ENCODE measurements around the gene SNU13.
"Not testable (repeated sequence)": the region's sequence is repeated elsewhere in the genome, so short reads cannot be mapped to it uniquely, and the experiment has no call there.

Gene SNU13

DNA sequence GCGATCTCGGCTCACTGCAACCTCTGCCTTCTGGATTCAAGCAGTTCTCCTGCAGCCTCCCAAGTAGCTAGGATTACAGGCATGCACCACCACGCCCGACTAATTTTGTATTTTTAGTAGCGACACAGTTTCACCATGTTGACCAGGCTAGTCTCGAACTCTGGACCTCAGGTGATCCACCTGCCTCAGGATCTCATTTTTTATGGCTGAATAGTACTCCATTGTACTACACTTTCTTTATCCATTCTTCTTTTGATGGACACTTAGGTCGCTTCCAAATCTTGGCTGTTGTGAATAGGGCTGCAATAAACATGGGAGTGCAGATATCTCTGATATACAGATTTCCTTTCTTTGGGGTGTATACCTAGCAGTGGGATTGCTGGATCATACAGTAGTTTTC is 46.8 kb downstream of the SNU13 start:
- DNase-seq (ENCODE audit: low read depth in 3 of 3), result no peak

DNA sequence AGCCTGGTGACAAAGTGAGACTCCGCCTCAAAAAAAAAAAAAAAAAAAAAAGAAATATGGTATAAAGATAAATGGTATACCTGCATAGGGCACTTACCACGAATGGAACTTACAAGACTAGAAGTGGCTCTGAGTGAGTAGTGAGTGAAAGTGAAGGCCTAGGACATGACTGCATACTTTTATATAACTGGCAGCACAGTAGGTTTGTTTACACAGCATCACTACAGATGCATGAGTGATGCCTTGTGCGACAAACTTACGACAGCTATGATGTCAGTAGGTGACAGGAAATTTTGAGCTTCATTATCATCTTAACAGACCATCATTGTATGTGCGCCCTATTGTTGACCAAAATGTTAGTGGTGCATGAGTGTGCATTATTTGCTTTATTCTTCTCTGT is 49.9 kb downstream of the SNU13 start:
- no peak for DNase-seq (ENCODE audit: low read depth in 3 of 3)

DNA sequence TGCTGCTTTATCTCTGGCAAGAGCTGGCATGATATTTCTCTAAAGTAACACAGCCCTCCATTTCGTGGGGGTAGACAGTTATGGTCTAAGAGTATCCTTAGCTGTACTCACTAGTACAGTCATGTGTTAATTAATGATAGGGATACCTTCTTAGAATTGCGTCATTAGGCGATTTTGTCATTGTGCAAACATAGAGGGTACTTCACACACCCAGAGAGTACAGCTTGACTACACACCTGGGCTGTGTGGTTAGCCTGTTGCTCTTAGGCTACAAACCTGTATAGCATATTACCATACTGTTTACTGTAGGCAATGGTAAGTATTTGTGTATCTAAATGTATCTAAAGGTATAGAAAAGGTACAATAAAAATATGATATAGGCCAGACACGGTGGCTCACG is 50.5 kb downstream of the SNU13 start:
- no peak for DNase-seq (ENCODE audit: low read depth in 3 of 3)

DNA sequence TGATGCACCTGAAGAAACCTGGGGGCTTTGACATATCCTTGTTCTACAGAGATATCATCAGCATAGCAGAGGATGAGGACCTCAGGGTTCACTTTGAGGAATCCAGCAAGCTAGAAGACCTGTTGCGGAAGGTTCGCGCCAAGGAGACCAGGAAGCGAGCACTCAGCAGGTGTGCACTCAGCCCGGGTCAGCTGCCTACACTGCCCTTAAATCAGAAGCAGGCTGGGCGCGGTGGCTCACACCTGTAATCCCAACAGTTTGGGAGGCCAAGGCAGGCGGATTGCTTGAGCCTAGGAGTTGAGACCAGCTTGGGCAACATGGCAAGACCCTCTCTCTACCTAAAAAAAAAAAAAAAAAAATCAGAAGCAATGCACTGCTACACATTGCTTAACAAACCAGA is 51.0 kb downstream of the SNU13 start:
- DNase-seq (ENCODE audit: low read depth in 3 of 3), result not testable (repeated sequence)

DNA sequence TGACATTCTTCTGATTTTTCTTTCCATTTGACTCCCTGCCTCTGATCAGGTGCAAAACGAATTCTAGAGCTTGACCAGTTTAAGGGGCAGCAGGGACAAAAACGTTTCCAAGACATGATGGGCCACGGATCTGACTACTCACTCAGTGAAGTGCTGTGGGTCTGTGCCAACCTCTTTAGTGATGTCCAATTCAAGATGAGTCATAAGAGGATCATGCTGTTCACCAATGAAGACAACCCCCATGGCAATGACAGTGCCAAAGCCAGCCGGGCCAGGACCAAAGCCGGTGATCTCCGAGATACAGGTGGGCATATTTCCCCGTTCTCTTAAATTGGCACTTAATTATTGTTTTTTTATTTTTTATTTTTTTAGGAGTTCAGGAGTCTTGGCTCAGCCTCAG is 52.2 kb downstream of the SNU13 start:
- no peak for DNase-seq (ENCODE audit: low read depth in 3 of 3)

DNA sequence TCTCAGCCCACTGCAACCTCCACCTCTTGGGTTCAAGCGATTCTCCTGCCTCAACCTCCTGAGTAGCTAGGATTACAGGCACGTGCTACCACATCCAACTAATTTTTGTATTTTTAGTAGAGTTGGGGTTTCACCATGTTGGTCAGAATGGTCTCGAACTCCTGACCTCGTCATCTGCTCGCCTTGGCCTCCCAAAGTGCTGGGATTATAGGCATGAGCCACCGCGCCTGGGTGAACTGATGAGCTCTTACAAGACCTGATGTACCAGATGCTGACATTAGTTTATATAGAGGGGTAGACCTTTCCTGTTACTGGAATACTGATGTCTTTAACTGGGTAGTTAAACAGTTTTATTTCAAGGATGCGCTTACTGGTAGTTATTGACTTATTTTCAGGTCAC is 54.1 kb downstream of the SNU13 start:
- DNase-seq (ENCODE audit: low read depth in 3 of 3), result not testable (repeated sequence)

DNA sequence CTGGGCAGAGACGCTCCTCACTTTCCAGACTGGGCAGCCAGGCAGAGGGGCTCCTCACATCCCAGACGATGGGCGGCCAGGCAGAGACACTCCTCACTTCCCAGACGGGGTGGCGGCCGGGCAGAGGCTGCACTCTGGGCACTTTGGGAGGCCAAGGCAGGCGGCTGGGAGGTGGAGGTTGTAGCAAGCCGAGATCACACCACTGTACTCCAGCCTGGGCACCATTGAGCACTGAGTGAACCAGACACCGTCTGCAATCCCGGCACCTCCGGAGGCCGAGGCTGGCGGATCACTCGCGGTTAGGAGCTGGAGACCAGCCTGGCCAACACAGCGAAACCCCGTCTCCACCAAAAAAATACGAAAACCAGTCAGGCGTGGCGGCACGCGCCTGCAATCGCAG is 57.1 kb downstream of the SNU13 start:
- DNase-seq (ENCODE audit: low read depth in 3 of 3), result not testable (repeated sequence)

DNA sequence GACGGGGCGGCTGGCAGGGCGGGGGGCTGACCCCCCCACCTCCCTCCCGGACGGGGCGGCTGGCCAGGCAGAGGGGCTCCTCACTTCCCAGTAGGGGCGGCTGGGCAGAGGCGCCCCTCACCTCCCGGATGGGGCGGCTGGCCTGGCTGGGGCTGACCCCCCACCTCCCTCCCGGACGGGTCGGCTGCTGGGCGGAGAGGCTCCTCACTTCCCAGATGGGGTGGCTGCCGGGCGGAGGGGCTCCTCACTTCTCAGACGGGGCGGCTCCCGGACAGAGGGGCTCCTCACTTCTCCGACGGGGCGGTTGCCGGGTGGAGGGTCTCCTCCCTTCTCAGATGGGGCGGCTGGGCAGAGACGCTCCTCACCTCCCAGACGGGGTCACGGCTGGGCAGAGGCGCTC is 57.6 kb downstream of the SNU13 start:
- DNase-seq (ENCODE audit: low read depth in 3 of 3), result not testable (repeated sequence)

DNA sequence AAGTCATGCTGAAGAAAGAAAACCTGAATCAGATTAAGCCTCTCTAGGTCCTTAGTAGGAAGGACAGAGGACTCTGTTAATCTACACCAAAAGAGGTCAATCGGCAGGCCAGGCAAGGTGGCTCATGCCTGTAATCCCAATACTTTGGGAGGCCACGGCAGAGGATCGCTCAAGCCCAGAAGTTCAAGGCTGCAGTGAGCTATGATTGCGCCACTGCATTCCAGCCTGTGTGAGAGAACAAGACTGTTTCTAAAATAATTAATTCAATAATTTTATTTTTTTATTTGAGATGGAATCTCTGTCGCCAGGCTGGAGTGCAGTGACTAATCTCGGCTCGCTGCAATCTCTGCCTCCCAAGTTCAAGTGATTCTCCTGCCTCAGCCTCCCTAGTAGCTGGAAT is 63.1 kb downstream of the SNU13 start:
- no peak for DNase-seq (ENCODE audit: low read depth in 3 of 3)

All from stimulated activated CD4-positive, alpha-beta T cell treated with anti-CD3 and anti-CD28 coated beads, TNF-alpha, amount 100 ng/mL, for 24 hours (primary cell).